Mesenteric fat pad (tissue), 1 donor: Measurements from ENCODE around the gene NPFFR2. TPM values are rescaled to one million over a fixed set of nuclear protein-coding genes. Genes with fewer than 3 reads are reported as not detected.
"Not testable (repeated sequence)": the region's sequence is repeated elsewhere in the genome, so short reads cannot be mapped to it uniquely, and the experiment has no call there.

Experiments
- DNase-seq: peaks from one replicate; pipeline ENCODE4 v3.0.0-alpha.2; 2020; ENCODE audit warnings: low spot score
- long read RNA-seq: library from polyadenylated mRNA; unstranded; transcript quantifications from one replicate; pipeline ENCODE4 v2.0.0, GENCODE V29; 2020
- total RNA-seq: library from RNA; stranded (reverse); fragmentation: NEBNext Ultra II Directional; extraction: Animal tissue kit (Norgen Biotek cat#: 25700); gene quantifications from one replicate; pipeline ENCODE4 v1.2.1, GENCODE V29; 2021
- donor health status: DM: yes; HTN: yes; CAD: no.

NPFFR2 gene
- not detected for total RNA-seq
- long read RNA-seq = 0 reads

DNA sequence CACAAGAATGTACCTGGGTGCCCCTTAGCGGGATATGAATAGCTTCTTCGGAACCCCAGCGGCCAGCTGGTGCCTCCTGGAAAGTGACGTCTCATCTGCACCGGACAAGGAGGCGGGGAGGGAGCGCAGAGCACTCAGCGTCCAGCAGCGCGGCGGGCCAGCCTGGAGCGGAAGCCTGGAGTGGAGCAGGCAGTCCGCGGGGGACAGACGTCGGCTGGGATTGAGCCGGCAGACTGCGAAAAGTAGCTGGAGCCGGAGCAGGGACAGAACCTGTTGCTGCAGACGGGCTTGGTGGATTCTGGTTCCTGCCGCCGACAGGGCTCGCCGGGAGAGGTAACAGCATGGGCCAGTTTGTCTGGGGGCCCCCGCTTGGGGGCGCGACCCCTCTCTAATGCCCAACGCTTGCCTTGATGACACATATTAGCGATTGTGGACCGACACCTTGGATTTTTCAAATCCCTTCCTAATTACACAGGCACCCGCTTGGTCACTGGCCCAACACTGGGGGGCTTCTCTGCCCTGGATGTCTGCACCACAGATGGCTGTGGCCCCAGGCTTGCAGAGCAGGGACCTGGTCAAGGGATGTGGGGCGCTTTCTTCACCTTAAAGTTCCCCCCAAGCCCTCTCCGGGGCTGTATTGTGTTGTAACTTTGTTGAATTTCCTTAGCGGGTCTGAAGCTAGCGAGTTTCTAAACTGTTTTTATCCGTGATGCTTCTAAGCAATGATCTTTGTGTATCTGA lies at the start of gene NPFFR2:
Gene NPFFR2, plus strand, starts transcription at position 133 of the 741 bp plus-strand sequence. CDS start 96,592 bp downstream, outside the sequence.
- DNase-seq = no peak

DNA sequence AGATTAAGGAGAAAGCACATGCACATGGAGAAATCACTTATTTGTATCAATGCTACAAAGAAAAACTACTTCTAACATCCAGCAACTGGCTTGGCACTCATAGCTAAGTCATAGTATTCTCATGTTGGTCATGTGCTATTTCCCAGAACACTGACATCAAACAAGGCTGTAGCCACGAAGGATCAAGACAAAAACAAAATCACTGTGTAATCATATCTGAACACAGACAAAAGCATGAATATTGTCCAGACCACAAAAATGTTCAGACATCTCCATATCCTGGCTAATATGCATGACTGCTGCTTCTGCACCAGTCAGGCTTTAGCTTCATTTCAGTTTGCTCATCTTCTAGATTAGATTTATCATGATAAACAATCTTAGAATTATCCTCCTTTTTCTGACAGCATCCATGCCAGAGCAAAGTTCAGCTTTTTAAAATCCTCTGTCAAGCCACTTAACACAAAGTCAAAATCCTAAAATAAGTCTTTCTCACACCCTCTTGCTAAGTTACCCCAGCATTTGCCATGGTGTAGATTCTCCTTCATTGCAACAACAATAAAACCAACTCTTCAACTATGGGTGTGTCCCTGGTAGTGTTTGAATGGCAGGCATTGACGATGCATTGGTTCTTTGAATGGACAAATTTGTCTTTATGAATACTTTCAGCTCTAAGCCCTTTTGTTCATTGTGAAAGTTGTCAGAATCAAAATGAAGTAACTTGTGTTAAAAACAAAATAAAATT lies 39.1 kb upstream of the NPFFR2 start:
- DNase-seq = no peak

DNA sequence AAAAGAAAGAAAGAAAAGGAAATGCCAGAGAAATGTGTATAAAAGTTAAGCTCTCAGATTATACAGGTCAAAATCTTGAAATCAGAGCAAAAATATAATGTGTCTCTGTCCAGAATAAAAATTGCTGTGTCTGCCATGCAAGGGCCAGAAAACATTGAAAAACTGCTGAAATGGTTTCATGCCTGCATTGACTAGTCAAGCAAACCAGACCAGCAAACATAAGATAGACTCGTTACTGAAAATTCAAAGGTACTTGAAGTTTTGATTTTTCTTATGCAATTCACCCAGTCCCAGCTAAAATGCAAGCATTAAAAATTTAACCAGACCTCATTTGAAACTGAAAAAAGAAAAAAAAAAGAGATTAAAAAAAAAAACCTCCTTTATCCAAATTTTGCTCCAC lies 37.2 kb upstream of the NPFFR2 start:
- no peak for DNase-seq

DNA sequence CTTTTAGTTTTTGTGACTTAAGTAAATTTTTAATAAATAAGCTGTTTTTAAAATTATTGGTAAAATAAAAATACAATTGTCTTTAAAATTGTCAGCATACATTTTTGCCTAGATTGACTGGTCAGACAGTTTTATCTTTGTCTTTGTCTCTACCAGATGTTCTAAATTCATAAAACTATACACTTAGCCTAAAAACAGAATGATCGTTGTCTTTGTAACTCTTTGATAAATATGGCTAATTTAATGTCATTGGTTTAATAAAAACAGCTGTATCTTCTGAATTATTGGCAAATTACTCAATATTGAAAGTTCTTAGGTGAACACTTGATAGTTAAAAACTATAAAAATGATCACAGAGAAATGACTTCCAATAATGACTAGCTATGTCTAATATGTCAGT lies 36.5 kb upstream of the NPFFR2 start:
- no peak for DNase-seq

DNA sequence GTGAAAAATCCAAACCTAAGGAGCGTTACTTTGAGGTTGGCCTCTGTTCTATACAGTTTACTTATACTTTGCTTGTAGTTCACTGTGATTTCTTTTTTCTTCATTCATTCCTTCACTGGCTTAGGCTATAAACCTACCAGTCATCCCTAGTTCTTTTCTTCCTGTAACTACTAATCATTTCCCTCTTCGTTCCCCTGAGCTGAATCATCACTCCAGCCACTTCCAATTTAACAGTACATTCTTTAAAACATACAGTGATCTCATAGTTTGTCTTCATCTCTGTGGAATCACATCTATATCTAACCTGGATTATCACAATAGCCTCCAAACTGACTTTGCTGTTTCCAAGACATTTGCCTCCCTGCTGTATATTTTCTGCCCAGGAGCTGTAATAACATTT lies 25.2 kb upstream of the NPFFR2 start:
- DNase-seq = no peak

DNA sequence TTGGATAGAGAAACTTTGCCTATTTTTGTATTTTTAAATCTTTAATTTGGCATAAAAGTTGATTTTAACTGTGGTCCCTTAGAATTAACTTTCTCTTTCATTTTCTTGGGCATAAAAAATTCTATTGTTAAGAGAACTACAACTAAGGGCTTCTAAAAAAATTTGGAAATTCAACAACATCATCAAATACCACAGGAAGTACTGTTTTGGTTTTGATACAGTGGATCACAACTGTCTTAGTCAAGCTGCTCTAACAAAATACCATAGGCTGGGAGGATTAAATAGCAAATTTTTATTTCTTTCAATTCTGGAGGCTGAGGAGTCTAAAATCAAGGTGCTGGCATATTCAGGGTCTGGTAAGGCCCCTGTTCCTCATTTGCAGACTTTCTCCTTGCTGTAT lies 19.9 kb upstream of the NPFFR2 start:
- no peak for DNase-seq

DNA sequence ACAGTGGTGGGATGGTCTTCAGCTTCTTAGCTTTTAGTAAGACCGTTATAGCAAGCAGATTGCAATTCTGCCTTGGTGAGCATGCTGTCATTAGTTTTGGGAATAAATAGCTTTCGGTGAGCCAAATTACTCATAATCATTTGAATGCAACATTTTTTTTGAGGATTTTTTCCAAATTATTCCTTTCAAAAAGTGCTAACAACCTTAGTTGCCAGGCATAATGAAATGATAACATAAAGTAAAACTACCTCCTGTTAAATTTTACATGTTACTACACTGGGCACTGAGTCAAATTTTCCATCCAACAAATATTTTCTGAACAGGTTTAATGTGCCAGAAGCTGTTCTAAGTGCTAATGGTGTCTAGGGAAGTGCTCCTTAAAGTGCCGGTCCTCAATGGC lies 15.8 kb upstream of the NPFFR2 start:
- no peak for DNase-seq

DNA sequence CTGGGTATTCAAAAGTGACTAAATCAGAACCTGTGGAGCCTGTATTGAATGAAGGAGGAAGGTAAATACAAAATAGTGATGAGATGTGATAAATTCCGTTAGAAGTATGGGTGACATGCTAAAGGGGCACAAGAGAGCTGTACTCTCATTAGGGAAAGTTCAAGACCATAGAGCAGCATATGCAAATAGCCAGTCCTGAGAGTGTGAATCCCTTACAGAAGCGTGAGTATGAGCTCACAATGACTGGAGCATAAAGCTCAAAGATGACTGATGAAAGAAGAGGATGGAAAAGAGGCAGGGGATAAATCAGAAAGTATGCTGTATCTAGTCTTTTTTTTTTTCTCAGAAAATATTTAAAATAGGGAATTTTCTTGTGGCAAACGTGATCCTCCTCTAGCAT lies 12.1 kb upstream of the NPFFR2 start:
- no peak for DNase-seq

DNA sequence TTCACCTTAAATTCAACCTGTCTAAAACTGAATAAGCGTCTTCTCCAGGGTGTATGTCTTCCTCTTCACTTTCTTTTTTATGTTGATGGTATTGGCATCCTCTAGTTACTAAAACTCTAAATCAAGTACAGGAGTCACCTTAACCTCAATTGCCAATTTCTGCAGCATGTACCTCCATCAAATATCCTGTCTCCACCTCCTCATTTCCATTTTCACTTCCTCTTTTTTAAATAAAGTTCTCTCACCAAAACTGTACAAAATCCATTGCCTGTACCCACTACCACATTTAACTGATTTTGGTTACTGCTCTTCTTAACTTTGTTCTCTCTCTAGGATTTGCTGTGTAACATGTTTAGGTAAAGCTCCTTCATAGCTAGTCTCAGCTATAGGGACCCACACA lies 9.2 kb upstream of the NPFFR2 start:
- DNase-seq = no peak

DNA sequence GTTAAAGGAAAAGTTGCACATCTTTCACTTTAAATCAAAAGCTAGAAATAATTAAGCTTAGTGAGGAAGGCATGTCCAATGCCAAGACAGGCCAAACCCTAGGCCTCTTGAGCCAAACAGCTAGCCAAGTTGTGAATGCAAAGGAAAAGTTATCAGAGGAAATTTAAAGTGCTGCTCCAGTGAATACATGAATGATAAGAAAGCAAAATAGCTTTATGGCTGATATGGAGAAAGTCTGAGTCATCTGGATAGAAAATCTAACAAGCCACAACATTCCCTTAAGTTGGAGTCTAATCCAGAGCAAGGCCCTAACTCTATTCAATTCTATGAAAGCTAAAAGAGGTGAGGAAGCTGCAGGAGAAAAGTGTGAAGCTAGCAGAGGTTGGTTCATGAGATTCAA lies 23.8 kb downstream of the NPFFR2 start:
- DNase-seq = no peak

DNA sequence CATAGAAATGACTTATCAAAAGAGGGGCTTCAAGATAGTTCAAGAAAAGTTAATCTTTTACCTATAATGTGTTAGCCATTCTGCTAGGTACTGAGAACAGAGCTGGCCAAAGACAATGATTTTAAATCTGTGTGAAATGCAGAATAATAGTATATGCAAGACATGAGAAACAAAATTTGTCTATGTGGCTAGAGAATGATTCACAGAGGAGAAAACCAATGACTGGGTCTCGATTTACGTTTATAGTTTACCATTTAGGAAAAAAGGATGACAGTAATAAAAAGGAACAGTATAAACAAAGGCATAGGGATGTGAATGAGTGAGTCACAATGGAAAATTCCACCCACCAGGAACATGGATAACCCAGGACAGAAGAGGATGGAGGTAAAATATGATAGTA lies 31.9 kb downstream of the NPFFR2 start:
- DNase-seq = no peak

DNA sequence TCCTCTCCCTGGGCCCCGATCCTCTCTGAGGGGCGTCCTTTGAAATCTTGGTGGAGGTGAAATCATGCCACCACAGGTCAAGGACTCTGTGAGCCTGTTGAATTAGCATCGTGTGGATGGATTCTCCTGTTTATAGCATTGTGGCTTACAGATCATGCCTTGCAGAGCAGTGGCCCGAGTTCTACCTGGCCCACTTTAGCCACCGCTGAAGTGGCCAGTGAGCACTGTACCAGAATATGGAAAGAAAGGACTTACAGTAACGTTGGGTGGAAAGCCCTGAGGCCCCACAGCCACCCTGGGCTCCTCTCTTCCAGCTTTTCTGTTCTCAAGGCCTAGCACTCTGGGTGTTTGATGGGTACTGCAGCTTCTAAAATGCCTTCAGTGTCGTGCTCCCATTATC lies 35.3 kb downstream of the NPFFR2 start:
- DNase-seq = no peak

DNA sequence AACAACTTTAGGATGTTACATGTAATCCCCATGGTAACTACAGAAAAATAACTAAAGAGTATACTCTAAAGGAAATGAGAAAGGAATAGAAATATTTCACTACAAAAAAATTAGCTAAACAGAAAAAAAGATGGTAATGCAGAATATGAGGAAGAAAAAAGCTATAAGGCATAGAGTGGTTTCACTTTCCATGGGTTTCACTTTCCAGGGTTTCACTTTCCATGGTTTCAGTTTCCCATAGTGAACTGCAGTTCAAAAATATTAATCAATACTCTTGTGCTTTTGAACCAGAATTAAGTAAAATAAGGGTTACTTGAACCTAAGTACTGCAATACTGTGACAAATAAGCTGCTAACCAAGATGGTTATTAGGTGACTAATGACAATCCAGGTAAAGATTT lies 42.0 kb downstream of the NPFFR2 start:
- no peak for DNase-seq

DNA sequence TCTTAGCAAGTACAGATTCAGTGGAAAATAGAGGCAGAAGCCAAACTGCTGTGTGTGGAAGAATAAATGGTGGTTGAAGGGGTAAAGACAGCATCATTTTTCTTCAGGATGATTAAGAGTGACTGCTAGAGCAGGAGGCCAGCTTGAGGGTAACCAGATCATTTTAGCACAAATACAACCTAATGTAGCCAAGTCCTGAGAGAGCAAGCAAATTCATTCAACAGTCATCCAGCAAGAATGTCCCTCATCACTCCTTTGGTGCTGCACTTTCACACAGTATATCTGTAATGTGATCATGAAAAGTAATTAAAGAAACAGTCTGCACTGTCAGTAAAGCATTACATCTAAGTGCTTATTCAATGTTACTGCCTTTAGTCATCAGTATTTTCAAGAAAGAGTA lies 44.8 kb downstream of the NPFFR2 start:
- no peak for DNase-seq

DNA sequence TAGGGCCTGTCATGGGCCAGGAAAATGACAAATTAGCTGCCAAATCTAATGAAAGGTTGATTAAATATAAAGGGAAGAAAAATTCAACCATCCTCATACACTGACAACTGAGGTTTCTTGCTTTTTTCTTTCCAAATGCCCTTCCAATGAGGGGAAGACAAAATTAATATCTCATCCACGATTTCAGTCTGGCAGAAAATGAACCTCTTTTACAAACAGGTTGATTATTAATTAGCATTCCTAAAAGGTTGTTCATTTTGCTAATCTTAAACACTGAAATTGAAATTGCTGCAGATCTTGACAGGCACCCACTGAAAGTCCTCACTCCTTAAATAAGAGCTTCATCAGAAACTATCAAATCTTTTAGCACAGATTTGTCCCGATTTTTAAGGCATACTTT lies 45.5 kb downstream of the NPFFR2 start:
- DNase-seq = no peak

DNA sequence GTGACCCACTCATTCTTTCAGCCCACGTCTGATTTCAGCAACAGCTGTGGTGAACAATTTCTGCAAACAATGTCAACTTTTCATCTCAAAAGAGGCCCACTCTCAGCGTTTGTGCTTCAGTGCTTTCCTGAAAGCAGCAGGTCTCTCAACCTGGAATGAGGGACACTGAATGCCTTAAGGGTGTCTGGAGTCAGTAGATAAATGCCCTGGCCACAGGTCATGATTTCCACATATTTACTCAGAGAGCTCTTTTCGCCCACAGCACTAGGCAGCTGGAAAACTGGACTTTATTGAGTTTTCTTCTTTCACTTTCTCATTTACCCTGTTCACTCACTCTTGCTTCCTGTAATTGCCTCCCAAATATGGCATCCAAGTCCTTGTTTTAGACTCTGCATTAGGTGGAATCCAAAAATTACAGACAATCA lies 52.8 kb downstream of the NPFFR2 start:
- DNase-seq = no peak

DNA sequence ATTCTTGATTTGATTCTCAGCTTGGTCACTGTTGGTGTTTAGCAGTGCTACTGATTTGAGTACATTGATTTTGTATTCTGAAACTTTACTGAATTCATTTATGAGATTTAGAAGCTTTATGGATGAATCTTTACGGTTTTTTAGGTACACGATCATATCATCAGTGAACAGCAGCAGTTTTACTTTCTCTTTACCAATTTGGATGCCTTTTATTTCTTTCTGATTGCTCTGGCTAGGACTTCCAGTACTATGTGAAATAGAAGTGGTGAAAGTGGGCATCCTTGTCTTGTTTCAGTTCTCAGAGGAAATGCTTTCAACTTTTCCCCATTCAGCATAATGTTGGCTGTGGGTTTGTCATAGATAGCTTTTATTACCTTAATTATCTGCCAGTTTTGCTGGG lies 58.8 kb downstream of the NPFFR2 start:
- DNase-seq = not testable (repeated sequence)

DNA sequence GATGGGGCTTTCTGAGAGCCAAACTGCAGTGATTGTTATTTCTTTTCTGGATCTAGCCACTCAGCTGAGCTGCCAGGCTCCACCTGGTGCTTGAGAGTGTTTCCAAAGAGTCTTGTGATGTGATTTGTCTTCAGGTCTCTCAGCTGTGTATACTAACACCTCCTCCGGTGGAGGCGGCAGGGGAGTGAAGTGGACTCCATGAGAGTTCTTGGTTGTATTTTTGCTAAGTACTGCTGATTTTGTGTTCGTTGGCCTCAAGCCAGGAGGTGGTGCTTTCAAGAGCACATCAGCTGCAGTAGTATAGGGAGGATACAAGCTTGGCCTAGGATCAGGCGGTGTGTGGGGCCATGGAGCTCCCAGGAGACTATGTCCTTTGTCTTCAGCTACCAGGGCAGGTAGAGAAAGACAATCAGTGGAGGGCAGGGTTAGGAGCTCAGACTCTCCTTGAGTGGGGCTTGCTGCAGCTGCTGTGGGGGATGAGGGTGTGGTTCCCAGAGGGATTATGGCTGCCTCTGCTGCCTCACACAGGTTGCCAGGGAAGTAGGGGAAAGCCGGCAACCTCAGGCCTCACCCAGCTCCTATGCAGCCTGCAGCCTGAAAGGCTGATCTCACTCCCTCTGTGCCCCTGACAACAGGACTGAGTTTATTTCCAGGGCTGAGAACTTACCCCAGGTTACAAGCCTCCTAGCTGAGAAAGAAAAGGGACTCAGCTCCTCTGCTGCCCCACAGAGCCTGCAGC lies 62.4 kb downstream of the NPFFR2 start:
- no peak for DNase-seq

DNA sequence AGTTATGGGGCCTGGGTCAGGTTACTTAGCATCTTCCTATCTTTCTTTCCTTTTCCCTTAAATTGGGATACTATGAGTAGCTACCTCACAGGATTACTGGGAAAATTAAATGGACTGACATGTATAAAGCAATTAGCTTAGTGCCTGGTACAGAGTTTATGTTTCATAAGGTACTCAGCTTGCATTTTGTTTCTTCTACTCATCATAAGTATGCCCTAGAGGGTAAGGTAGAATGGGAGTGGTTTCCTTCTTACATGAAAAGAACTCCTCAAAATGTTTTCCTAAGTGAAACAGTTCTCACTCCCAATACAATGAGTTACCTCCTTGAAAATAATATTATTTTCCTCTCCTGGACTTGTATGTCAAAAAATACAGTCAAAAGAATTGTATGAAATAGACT lies 75.7 kb downstream of the NPFFR2 start:
- DNase-seq = no peak

DNA sequence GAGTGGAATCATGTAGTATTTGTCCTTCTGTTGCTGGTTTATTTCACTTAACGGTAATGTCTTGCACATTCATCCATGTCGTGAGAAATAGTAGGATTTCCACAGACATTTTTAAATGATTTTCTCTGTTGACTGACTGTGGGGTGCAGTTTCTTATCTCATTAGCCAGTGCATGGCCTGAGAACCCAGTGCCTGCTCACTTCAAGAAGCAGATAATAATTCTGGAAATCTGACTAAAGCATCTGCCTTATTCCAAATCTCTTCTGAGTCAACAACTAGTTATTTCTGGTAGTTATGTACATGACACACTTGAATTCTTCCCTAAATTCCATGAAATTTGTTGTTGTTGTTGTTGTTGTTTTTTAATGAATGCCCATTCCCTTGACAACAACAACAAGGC lies 77.6 kb downstream of the NPFFR2 start:
- no peak for DNase-seq

DNA sequence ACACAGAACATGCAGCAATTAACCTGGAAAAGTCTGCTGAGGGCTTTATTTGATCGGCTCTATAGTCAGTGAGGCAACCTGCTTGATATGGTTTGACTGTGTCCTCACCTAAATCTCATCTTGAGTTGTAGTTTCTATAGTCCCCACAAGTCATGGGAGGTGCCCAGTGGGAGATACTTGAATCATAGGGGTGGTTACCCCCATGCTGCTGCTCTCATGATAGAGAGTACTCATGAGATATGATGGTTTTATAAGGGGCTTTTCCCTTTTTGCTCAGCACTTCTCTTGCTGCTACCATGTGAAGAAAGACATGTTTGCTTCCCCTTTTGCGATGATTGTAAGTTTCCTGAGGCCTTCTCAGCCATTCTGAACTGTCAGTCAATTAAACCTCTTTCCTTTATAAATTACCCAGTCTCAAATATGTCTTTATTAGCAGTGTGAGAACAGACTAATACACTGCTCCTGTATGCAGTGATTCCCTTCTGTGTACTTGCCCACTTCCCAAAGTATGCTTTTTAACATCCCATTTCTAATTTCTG lies 78.2 kb downstream of the NPFFR2 start:
- no peak for DNase-seq

DNA sequence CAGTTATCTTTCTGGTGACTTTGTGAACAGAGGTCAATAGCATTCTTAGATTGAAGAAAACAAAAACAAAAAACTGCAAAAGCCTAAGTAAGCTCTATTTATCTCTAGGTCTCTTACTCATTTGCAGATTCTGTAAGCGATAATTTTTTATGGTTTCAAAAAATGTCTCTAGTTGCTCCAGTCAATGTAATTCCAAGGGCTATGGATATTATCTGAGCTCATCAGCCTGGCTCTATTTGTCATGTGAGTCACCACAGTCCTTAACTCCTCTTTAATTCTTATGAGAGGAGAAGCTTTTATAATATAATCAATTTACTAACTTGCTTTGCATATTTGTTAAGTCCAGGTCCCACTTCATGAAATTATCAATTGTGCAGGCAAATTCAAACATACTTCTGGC lies 79.1 kb downstream of the NPFFR2 start:
- DNase-seq = no peak
